Stimulated activated CD4-positive, alpha-beta T cell treated with anti-CD3 and anti-CD28 coated beads, Interleukin-4, amount 100 ng/mL, for 4 hours (primary cell): ENCODE data around the gene SLC17A9.

ENCODE experiments used
- DNase-seq, 2 experiments: peaks; one replicate each; pipeline ENCODE4 v3.0.0-alpha.2; 2020

SLC17A9 gene

GRCh38 chr20:62940875-62941274 lies 11.6 kb upstream of the SLC17A9 start:
- no peak for DNase-seq

DNA sequence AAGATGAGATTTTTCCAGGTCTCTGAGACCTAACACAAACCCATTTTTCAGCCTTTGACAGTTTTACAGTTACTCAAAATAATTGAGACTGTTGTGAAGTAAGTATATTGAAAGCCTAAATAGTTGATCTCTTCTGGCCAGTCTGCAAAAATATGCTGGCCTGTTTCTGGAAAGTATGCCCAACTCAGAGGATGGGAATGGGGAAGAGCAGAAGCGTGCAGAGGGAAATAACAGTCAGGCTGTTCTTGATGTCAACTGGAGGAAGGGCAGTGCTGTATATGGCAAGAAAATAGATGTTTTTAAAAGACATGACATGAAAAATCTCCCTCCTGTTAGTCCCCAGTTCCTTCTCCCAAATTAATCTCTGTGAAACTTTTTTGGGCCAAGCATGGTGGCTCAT lies 10.7 kb upstream of the SLC17A9 start:
- no peak for DNase-seq

DNA sequence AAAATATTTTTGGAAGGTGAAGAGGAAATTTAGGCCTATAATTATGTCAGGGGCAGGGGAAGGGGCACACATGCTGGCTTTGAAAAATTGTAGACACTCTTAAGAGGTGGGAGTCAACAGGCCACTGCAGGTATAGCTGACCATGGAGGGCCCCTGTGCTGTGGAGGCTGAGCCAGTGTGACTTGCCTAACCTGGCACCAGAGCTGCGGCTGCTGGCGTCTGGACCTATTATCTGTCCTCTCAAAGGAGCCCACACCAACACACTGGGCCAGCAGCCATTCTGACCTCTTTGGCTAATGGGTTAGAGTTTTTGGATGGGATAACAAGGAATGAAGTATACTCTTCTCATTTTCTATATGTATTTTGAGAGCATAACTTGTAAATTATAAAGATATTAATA lies 10.1 kb upstream of the SLC17A9 start:
- DNase-seq: no peak

GRCh38 chr20:62943396-62943795 lies 9.1 kb upstream of the SLC17A9 start:
- no peak for DNase-seq

DNA sequence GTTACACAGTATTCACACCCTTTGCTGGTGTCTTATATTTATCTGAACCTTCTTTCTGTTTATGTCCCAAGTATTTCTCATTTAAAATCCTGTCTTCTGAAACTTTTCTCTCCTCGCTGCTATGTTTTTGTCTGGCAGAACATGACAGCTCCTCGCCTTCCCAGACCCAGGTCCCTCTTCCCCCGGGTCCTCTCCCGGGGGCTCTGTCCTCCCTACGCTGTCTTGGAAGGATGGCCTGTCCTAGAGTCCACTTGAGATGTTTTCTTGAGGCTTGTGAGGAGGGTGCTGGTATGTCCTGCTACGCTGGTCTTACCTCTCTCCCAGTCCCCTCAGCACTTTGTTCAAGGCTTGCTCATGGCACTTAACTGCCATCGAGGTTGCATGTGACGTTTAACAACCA lies 8.3 kb upstream of the SLC17A9 start:
- no peak for DNase-seq

GRCh38 chr20:62944746-62945145 lies 7.8 kb upstream of the SLC17A9 start:
- no peak for DNase-seq

DNA sequence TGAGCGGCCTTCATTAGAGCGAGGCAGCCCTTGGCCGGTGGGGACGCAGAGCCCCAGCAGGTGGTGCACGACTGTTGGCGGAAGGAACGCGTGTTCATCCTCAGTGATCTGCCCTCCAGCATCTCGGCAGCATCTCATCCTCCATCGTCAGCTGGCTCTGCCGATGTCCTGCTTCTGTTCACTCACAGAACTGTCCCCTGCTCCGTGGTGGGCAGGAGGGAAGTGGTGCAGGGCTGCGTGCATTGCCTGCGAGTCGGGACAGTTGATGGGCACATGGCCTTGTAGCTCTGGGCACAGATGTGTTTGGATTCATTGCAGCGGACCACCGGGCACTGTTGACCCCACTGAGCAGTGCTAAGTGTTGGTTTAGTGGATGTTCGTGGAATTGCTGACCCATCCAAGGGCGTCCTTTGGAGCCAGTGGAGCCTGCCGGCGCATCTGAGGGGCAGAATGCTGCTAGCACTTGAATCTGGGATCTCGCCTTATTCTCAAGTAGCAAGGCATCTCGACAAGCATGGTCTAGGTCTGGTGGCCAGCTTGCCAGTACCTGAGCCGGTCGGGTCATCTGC lies 6.7 kb upstream of the SLC17A9 start:
- DNase-seq: no peak

DNA sequence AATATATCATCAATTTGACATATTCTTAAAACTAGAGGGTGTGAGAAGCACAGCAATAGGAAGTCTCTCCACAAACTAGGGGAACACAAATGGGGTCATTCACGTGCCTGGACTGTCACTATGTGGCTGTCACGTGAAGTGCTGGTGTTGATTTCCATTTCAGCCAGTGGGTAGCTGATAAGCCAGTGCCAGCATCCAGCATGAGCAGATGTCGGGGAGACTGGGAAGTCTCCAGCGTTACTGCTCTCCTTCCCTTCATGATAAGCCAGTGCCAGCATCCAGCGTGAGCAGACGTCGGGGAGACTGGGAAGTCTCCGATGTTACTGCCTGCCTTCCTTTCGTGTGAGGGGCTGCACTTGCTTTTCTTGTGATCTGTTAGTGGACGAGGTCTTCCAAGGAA lies 5.6 kb upstream of the SLC17A9 start:
- no peak for DNase-seq

DNA sequence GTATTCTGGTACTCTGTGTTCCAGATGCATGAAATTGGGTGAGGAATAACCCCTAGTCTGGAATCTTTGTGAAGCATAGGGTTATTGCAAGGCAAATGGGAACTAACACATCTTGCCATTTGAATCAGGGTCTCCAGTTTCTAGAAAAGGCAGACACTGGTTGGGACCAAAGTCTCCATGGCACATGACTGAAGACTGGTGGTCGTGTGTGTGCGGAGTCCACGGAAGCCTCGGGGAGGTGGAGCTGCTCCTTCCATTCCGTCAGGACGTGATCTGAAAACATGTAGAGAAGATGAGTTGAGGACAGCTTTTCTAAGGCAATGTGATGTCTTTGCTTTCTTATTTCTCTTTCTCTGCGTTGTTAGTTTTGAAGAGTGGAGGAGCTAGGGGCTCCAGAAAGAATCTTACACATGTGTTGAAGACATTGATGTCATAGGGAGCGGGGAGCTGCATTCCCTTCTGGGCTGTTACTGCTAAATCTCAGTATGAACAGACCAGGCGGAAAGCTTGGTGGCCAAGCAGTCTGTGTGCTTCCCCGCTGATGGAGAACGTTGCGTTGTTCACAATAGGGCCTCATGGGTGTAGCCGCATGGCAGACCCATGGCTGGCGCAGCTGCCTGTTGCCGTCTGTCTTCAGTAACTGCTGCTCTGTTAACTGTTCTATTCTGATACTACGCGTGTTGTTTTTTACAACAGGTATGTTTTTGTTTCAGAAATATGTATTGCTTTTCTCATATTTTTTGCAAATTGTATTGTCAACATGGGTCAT lies 4.8 kb upstream of the SLC17A9 start:
- DNase-seq: no peak

- no peak for DNase-seq
Observed at GRCh38 chr20:62949153-62949821, 3.2 kb upstream of the SLC17A9 start.

DNA sequence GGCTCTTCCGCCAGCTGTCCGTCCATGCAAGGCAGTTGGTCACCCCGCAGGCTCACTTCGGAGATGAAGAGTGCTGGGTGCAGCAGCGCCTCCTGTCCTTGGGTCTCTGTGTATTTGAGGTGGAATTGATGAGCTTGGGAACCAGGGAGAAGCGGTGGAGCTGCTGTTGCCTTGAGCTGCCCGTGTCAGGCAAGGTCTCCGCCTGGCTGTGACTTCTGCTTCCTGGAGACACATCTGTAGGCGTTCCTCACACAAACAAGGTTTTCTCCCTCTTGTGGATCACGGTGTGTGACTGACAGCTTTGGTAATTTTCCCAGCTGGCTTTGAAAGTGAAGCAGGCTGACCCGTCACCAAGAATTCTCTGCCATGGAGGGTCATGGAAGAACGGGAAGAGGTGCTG lies 2.5 kb upstream of the SLC17A9 start:
- no peak for DNase-seq

GRCh38 chr20:62950741-62951140 lies 1.8 kb upstream of the SLC17A9 start:
- DNase-seq: no peak

DNA sequence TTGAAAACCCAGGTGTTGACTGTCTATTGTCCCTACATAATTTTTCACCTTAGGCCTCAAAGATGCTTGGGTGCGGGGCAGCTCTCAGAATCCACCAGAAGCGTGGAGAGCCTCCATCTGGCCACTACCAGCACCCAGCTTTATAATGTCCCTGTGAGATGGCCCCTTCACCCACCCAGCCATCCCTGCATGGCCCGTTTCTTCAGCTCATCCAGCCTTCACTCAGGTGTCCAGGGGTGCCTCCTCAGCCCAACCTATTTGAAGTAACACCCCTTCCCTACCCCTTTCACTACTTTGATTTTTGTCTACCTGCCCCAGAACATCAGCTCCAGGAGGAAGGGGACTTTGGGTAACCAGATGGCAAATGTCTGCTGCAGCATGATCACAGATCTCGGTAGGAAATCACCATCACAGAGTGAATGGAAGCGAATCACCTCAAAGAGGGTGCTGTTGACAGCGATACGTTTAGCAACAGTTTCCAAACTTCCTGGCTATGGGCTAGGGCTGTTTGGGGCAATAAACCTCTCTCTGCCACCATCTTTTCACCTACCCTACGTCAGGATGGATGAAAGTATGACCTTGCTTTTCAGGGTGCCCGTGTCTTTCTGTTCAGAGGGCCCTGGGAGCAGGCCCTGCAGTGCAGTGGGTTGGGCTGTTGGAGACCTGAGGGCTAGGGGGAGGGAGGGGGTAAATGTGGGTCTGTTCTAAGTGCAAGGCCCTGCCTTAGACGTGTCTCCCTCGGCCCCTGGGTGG lies 1.2 kb upstream of the SLC17A9 start:
- DNase-seq: no peak

DNA sequence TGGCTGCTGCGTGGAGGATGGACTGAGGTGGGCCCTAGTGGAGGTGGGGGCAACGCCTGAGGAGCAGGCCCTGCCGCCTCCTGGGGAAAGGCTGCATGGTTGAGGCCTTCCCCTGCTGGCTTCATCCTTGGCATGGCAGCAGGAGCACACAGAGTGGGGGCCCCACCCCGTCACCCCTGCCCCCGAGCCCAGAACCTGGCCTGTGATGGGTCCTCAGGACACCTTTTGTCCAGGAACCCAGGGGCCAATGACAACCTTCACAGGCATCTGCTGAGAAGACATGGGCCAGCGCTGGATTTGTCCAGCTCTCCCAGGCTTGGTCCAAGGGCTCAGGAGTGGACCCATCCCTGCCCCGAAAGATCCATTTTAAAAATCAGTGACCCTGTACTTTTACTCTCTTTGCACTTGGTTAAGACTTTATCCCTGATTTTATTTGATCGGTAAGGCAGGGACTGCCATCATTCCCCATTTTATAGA lies 575 bp upstream of the SLC17A9 start:
- no peak for DNase-seq

DNA sequence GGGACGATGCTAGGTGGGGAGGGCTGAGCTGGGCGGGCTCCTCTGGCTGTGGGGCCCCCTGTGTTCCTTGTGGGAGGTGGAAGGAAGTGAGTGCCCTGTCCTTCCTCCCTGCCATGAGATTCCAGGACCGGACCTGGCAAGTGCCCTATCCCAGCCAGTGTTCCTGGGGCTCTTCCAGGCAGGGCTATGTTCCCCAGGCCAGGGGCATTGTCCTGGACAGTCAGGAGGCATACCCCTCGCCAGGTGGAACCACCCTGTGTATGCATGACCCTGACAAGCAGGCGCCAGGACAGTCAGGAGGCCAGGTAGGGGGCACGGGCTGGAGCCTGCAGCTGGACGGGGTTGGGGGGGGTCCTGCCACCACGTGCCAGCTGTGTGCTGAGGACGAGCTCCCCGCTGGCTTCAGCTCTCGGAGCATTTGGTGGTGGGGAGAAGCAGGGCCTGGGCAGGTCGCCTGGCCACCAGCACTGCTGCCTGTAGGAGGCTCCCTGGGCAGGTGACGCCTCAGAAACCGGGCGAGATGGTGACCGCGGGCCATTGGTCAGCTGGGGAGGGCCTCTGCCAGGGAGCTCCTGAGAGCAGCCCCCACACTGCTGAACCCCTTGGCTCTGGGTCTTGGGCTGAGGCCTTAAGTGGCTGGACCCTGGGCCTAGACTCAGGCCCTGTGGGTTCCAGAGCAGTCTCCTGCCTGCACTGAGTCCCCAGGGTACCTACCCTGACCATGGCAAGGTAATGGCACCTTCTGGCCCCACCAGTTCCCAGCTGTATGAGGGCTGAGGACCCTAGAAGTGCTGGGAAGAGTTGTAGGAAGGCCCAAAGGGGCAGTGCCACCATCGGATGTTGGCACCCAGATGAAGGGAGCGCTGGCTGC lies 694 bp downstream of the SLC17A9 start:
- no peak for DNase-seq

GRCh38 chr20:62953839-62954703 lies 1.6 kb downstream of the SLC17A9 start:
- peak; percentile 31 to 42 for DNase-seq

- no peak for DNase-seq
Observed at GRCh38 chr20:62955519-62956386, 3.2 kb downstream of the SLC17A9 start.

DNA sequence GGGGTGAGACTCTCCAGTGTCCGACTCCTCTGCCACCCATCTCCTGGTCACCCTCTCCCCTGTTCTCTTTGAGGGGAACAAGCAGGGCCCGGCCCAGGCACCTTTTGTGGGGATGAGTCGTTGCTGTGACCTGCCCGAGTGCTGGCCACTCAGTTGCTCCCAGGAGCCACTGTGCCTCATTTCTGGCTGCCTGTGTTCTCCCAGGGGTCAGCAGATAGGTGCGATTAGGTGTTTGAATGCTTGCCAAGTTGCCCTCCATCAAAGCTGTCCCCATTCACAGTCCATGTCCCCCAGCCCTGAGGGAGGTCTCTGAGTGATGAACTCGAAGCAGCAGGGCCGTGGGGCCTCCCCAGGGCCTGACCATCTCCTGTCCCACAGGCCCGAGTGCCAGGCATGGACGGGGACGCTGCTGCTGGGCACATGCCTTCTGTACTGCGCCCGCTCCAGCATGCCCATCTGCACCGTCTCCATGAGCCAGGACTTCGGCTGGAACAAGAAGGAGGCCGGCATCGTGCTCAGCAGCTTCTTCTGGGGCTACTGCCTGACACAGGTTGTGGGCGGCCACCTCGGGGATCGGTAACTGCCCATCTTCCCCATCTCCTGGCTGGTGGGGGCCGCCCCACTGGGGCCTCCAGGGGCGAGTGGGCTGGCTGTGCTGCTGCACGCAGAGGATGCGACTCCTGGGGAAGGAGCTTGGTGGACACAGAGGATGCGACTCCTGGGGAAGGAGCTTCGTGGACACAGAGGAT lies 4.1 kb downstream of the SLC17A9 start:
- DNase-seq: no peak
